Measurements from ENCODE around the gene MAPT.

The MAPT gene

DNA sequence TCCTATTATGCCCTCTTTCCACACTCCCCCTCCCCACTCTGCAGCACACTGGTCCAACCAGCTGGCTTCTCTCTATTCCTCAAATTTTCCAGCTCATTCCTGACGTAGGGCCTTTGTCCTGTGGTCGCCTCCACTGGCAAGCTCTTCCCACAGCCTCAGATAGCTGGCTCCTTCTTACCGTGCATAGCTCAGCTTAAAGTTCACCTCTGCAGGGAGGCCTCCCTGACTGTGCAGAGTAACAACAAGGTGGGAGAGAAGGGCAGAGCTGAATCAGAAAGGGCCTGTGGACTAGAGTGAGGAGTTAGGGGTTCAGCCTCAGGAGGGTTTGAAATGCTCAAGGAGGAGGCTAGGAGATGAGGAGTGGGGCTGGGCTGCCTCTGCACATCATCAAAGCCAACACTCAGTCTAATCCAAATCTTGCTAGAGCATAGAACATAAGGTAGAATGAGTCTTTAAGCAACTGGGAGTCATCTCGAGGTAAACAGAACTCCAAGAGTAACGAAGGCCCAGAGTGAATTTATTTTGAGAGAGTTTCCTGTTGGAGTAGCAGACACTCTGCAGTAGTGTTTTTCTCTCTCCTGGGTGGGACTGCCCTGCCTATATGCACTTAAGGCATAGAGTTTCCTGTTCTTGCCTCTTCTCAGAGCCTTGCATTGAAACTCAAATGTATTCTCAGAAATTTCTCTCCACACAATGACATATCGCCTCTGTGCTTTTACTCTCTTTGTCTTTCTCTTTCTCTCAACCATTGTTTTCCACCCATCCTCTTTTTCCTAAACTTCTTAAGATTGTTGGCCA, 30.3 kb upstream of the MAPT start:
- ATAC-seq: no peak

DNA sequence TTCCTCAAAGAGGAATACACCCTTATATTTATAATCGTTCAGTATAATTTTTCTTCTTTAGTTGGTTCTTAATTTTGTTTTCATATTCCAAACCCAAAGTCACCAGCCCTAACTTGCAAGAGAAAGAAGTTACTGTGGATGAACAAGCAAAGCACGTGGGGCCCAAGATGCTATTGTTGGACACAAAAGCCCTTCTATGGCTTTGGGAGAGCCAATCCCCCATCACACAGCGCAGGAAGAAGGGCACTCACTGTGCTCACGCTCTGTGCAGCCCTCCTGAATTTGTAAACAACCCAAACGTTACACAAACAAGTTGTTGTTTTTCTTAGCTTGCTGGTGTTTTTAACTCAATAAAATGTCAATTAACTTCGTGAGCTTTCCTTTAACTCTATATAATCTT, 27.2 kb upstream of the MAPT start:
- no peak for ATAC-seq

DNA sequence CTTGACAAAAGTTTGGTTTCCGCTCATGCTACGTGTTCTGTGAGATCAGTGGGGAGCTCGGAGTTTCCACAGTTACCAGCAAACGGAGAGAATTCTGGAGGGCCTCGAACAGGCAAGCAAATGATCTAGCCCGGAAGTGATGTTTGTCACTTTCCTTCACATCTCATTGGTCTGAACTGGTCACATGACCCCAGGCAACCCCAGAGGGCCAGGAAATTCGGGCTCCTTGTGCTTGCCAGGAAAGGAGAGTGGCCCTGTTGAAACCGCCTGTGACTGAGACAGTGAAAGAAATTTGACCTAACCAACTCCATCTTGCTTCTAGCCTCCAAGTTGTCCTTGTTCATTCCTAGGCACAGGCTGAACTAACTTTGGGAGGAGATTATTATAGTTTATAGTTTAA, 26.7 kb upstream of the MAPT start:
- ATAC-seq: no peak

DNA sequence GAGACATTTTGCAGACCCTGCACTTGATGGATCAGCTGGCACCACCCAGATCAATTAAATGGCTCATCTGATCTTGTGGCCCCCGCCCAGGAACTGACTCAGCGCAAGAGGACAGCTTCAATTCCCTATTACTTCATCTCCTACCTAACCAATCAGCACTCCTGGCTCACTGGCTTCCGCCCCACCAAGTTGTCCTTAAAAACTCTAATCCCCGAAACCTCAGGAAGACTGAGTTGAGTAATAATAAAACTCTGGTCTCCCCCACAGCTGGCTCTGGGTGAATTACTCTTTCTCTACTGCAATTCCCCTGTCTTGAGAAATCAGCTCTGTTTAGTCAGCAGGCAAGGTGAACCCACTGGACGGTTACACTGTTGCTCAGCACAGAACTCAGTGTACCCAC, 26.1 kb upstream of the MAPT start:
- ATAC-seq: no peak

DNA sequence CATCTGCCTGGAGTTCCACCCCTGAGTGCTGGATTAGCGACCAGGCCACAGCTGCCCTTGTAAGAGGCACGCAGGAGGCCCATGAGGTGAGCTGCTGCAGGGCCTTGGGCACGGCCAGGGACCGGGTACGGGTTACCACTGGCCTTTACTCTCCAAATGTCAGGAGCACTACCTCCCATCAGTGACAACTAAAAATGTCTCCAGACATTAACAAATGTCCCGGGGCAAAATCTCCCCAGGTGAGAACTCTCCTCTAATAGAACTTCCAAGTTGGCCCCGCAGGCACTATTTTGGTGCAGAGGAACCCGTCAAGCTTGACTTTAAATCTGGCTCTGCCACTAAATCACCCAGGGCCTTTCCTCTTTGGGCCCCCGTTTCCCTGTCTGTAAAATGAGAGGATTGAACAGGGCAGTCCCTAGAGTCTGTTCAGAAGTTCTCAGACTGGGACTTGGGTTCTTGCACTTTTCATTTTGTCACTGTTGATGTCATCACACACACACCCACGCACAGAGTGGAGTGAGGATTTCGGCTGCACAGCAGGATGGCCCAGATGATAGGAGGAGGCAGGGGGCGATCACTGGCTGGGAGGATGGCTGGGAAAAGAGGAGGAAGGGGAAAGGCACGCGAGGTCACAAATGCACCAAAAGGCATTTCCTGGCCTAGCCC, 24.5 kb upstream of the MAPT start:
- no peak for ATAC-seq

DNA sequence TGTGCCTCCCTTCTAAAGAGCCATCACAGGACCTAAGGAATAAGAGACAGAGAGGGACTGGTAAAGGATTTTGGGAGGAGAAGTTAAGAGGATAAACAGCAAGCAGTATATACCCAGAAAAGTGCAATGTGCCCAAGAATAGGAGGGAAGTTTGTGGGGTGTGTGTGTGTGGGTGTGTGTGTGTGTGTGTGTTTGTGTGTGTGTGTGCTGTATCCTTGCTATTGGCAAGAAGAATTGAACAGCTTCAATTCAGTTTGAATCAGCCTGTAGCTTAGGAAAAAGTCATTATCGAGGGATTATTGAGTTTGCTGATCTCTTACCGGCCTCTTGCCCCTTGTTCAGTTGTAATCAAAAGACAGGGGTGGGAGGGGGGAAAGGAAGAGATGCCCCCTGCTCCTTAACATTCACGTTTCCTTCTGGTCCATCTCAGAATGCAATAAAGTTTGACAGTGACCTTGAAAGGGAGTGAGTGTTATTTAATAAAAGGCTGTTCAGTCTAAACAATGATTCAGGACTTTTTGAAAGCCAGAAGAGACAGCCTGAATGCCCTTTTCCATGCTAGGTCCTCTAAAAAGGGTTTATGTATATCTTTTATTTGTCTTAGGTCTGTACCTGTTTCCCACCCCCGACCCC, 23.9 kb upstream of the MAPT start:
- ATAC-seq: no peak

DNA sequence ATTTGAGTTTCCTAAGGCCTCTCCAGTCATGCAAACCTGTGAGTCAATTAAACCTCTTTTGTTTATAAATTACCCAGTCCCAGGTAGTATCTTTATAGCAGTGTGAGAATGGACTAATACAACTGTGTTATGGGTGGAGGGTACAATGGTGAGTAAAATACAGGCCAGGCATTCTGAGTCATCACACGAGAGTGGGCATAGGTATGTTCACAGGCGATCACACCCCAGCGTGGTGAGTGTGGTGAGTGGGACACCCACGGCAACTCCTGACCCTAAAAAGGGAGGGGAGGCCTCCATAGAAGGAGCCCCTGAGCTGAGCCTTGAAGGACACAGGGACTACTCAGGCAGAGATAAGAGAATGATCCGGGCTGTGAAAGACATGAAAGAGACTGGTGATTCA, 22.6 kb upstream of the MAPT start:
- peak in 1 of 2 donors; percentile 30 for ATAC-seq

DNA sequence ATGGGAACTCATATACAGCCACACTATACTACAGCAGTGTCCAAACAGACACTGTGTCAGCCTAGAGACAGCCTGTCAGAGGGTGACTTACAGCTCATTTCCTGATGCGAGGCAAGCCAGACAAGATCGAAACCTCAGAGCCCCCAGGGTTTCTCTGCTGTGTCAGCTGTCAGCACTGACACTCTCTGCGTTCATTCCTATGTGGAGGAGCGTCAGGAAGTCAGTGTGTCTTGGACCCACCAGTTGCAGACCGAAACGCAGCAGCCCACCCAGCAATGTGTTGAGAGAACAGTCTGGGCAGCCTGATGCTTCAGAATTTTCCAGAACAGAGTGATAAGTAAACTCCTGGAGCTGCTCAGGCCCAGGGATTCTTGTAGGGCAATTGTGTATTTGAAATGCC, 20.6 kb upstream of the MAPT start:
- peak; percentile 84 to 89 for ATAC-seq

DNA sequence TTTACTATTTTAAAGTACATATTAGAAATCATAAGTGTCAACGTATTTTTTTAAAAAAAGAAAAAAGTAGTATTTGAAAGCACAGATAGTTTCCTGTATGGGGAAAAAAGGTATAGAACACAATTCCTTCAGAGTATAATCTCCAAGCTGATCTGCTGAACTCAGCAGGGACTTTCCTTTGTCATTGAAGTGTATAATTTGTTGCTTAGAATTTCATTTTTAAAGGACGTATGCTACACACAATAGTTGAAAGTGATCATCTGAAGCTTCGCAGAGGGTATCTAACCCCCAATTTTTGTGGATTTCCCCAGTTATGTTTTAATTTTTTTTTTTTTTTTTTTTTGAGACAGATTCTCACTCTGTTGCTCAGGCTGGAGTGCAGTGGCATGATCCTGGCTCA, 20.2 kb upstream of the MAPT start:
- peak in 1 of 2 donors; percentile 18 for ATAC-seq

DNA sequence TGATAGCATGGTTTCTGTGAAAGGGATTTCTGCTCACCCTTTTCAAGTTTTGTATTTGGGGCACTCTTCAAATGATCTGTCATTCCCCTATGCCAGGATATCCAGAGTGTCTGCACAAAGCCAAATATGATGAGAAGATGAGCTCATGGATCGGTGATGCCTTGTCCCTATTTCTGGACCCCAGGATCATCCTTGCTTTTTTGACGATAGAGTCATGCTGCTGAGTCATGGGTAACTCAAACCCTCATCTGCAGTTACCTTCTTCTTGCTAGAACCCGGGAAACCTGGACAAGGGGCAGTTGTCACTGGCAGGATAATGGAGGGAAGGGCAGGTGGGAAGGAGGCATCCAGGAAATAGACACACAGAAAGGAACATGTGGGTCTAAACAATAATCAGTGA, 17.8 kb upstream of the MAPT start:
- ATAC-seq: no peak

DNA sequence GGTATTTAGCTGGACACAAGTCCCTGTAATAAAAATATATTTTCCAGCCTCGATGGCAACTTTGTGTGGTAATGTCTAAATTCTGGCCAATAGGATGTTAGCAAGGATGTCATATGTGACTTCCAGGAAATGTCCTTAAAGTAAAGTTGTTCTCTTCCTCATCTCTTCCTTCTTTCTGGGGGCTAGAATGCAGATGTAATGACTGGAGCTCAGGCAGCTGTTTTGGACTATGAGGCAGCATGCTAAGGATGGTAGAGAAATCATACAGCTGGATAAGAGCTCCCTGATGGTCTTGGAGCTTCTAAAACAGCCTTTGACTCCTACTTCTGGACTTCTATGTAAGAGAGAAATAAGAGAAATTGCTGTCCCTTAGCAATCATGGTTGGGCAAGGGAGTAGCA, 16.9 kb upstream of the MAPT start:
- ATAC-seq: no peak

DNA sequence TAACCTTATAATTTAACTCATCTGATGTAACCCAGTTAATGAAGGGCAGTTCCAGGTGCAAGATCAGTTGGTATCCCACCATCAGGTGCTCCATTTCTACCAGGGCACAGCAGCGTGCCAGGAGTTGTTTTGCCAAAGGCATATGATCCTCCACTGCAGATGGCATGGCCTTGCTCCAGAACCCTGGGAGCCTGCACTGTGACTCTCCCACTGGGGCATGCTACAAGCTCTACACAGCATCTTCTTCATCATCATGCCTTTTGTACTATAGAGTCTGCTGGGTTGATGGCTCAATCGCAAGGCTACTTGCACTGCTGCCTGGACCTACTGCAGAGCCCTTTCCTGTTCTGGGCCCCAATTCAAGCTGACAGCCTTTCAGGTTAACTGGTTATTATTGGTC, 11.3 kb upstream of the MAPT start:
- no peak for ATAC-seq

DNA sequence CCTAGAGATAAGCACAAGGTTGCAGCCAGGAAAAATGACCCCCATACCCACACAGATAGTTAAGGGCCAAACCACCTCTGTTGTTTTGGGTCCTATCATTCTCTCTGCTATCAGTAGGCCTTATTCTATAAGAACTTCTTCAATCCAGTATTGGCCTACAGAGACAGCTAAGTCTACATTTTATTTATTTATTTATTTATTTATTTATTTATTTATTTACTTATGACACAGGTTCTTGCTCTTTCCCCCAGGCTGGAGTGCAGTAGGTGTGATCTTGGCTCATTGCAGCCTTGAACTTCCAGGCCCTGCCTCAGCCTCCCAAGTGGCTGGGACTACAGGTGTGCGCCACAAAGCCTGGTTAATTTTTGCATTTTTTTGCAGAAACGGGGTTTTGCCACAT, 7.5 kb upstream of the MAPT start:
- no peak for ATAC-seq

DNA sequence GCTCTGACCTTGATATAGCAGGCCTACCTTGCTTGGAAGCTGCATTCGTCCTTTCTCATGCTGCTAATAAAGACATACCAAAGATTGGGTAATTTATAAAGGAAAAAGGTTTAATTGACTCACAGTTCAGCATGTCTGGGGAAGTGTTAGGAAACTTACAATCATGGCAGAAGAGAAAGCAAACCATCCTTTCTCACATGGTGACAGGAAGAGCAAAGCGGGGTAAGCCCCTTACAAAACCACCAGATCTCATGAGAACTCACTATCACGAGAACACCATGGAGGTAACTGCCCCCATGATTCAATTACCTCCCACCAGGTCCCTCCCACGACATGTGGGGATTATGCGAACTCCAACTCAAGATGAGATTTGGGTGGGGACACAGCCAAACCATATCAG, 6.0 kb upstream of the MAPT start:
- peak in 1 of 2 donors; percentile 55 for ATAC-seq

DNA sequence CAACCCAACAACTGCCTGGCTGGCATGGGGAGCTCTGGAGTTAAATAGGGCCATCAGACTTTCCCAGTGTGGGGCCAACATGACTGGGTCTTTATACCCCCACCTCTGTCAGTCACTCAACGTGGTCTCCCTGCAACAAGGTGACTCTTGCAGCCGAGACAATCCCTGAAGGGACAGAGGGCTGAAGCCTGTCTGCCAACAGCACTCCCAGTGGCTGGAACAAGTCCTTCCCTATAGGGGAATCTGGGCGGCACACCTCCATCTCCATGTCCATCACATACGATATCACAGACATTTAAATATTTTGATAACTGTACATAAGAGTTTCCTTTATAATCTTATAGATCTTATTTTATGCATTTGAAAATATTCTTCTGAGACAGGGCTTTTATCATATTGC, 4.8 kb upstream of the MAPT start:
- ATAC-seq: no peak

DNA sequence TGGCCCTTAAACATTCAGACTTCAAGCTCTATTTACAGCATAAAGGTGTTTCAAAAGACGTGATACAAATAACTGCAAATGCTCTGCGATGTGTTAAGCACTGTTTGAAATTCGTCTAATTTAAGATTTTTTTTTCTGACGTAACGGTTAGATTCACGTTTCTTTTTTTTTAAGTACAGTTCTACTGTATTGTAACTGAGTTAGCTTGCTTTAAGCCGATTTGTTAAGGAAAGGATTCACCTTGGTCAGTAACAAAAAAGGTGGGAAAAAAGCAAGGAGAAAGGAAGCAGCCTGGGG, 681 bp upstream of the MAPT start:
- ATAC-seq: no peak

DNA sequence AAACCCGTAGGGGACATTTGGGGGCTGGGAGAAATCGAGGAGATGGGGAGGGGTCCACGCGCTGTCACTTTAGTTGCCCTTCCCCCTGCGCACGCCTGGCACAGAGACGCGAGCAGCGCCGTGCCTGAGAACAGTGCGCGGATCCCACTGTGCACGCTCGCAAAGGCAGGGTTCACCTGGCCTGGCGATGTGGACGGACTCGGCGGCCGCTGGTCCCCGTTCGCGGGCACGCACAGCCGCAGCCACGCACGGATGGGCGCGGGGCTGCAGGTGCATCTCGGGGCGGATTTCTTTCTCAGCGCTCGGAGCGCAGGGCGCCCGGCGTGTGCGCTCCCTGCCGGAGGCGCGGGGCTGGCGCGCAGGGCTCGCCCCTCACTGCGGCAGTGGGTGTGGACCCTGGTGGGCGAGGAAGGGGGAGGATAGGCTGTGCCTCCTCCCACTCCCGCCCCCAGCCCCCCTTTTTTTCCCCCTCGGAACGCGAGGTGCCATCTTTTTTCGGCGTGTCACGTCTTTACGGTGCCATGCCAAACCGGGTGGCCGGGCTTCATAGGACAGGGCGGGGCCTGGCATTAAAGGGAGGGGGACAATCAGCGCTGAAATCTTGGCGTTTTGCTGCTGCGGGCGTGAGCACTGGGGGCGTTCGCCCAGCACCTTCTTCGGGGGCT, 1.1 kb downstream of the MAPT start:
- ATAC-seq: no peak

DNA sequence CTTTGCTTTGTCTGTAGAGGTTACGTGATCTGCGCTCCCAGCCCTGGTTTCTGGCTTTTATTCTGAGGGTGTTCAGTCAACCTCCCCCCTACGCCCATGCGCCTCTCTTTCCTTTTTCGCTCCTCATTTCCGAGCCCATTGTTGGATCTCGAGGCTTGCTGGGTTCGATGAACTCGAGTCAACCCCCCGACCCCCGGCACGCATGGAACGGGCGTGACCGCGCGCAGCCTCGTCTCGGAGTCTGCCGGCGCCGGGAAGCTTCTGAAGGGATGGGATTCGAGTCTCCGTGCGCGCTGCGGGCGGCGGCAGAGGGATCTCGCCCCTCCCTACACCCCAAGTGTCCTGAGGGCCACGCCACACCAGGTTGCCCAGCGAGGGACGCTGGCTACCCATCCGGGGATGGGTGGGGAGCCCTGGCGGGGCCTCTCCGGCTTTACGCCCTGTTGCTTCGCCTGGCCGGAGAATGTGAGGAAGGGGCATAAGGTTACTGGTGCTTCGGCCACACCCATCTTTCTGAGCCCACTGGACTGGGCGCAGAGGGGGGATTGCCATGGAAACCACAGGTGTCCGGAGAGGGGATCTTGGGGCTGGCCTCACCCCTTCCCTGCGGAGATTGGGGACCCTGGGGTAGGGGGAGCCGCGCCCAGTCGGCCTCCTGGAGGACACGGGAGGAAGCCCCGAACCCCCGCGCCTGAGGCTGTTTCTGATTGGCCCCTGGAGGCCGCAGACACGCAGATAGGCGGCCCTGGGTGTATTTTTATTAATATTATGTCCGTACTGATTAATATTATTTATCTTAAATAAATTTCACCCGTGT, 1.8 kb downstream of the MAPT start:
- no peak for ATAC-seq

DNA sequence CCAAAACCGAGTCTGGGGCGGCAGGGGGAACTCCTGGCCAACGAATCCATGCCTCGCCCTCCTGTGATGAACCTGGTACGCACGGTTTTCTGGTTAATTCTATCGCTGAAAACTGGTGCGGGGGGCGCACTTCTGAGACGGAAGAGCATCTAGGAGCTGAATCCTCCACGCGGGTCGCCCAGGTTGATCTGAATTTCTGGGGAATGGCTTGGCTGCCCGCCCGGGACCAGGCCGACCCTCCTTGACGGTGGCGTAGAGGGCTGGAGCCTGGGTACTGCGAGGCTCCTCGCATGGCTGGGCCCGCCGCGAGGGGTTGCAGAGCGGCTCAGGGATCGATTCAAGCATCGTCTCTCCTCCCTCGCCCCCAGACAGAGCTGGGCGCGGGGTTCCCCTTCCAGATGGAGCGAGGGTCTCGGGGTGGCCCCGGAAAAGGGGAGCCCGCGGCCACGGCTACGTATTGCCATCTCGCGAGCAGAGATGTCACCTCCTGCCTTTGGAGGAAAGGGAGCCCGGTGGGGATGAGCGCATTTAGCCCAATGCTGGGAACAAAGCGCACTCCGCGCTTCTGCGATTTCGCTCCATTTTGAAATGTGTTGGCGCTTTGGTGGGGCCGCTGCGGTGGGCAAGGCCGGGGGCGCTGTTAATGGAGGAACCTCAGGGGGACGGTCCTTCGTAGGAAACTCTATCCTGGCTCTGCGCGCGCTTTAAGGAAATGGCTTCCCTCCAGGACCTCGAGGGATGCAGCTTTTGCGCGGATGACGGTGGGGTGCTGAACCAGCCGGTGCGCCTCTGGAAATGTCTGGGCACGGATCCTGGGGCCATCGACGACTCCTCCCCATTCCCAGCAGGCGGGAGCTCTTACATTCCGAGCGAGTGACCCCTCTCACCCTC, 2.7 kb downstream of the MAPT start:
- no peak for ATAC-seq

DNA sequence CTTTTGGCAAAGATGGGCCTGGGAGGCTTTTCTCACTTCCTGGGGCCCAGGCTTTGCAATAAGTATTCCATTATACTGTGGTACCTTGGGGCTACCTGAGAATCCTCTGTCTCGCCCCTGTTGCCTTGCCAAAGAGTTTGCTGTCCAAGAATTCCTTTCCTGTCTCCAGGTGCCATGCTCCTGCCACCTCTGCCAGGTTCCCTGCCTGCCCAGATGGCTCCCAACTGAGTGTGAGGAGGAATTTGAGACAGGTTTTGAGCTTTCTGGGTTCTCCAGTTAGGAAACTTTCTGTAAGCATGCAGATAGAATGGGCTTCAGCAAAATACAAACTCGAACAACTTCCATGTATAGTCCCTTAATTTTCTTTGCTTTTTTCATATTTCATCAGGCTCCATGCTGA, 5.8 kb downstream of the MAPT start:
- no peak for ATAC-seq

DNA sequence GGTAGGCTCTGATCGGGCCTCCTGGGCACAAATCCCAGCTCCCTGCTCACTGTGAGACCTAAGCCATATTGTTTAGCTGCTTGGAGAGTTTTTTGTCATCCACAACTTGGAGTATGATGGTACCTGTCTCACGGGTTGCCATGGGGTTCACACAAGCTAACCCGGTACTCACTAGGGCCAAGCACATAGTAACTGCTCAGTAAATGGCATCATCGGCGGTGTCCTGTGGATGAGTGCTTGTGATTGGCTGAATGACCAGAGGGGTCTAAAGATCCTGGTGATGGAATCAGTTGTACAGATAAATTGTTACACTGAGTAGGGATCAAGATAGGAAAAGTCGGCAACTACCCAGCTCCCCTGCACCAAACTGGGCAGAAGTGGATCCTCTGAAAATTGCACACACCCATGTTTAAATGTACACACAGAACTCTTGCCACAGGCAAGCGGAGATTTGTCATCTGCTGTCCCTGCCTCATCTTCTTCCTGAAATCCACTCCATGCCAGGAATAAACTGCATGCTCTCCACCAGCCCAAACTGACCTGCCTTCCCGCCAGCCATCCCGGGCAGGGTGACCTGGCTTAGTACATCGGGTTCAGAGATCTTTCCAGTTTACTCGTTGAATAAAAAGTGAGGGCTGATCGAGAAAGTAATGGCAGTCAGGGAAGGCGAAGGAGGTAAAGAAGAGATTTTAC, 6.5 kb downstream of the MAPT start:
- ATAC-seq: no peak

All from activated CD4-positive, CD25-positive, alpha-beta regulatory T cell treated with anti-CD3 and anti-CD28 coated beads, Interleukin-2, amount 50 U/mL, for 24 hours (primary cell).